Smooth muscle cell of the brain vasculature (primary cell): Measurements from ENCODE around the gene JUN.

Experiments
- DNase-seq: peaks from one replicate; pipeline ENCODE4 v3.0.0-alpha.2; 2012; ENCODE audit warnings: low read depth, low spot score

The JUN gene

GRCh38 chr1:58783090-58783992, 506 bp downstream of the JUN start:
- DNase-seq: no peak

GRCh38 chr1:58782178-58783089, 1.4 kb downstream of the JUN start:
- no peak for DNase-seq

- DNase-seq: no peak
These were observed 2.2 kb downstream of the JUN start for GRCh38 chr1:58781541-58782177.

GRCh38 chr1:58780836-58781452, 2.9 kb downstream of the JUN start:
- no peak for DNase-seq

GRCh38 chr1:58780411-58780810, 3.4 kb downstream of the JUN start:
- no peak for DNase-seq

GRCh38 chr1:58779801-58780382, 4.0 kb downstream of the JUN start:
- DNase-seq: no peak

- DNase-seq: no peak
These were observed 4.6 kb downstream of the JUN start for GRCh38 chr1:58779059-58779754.

- no peak for DNase-seq
These were observed 5.4 kb downstream of the JUN start for GRCh38 chr1:58778385-58779000.

- no peak for DNase-seq
These were observed 9.8 kb downstream of the JUN start for GRCh38 chr1:58774027-58774426.

GRCh38 chr1:58773406-58773840, 10.4 kb downstream of the JUN start:
- DNase-seq: peak; percentile 94

- no peak for DNase-seq
These were observed 14.0 kb downstream of the JUN start for GRCh38 chr1:58769809-58770320.

GRCh38 chr1:58768971-58769808, 14.7 kb downstream of the JUN start:
- no peak for DNase-seq

GRCh38 chr1:58768191-58768731, 15.6 kb downstream of the JUN start:
- no peak for DNase-seq

GRCh38 chr1:58767143-58767542, 16.7 kb downstream of the JUN start:
- no peak for DNase-seq

- DNase-seq: no peak
These were observed 18.4 kb downstream of the JUN start for GRCh38 chr1:58765441-58765840.

- no peak for DNase-seq
These were observed 18.8 kb downstream of the JUN start for GRCh38 chr1:58765006-58765405.

GRCh38 chr1:58764294-58764978, 19.4 kb downstream of the JUN start:
- no peak for DNase-seq

- no peak for DNase-seq
These were observed 20.6 kb downstream of the JUN start for GRCh38 chr1:58763214-58763613.
